Left forelimb (tissue), 1 donor: ENCODE measurements around the gene CRTAC1.

Experiments
- DNase-seq: peaks from one replicate; pipeline ENCODE4 v3.0.0-alpha.2; 2018; ENCODE audit warnings: low spot score

The CRTAC1 gene

GRCh38 chr10:97923476-97923875, 106.9 kb downstream of the CRTAC1 start:
- DNase-seq, result no peak

GRCh38 chr10:97923057-97923456, 107.4 kb downstream of the CRTAC1 start:
- no peak for DNase-seq

GRCh38 chr10:97922022-97922758, 108.2 kb downstream of the CRTAC1 start:
- no peak for DNase-seq

GRCh38 chr10:97921581-97922021, 108.8 kb downstream of the CRTAC1 start:
- DNase-seq, result no peak

- DNase-seq, result no peak
Observed at GRCh38 chr10:97920865-97921264, 109.6 kb downstream of the CRTAC1 start.

GRCh38 chr10:97919012-97919411, 111.4 kb downstream of the CRTAC1 start:
- no peak for DNase-seq

- DNase-seq, result no peak
Observed at GRCh38 chr10:97916586-97916985, 113.8 kb downstream of the CRTAC1 start.

- DNase-seq, result no peak
Observed at GRCh38 chr10:97915346-97916131, 114.9 kb downstream of the CRTAC1 start.

GRCh38 chr10:97914837-97915211, 115.6 kb downstream of the CRTAC1 start:
- DNase-seq, result peak; percentile 68

- DNase-seq, result no peak
Observed at GRCh38 chr10:97914171-97914836, 116.1 kb downstream of the CRTAC1 start.

GRCh38 chr10:97913614-97914013, 116.8 kb downstream of the CRTAC1 start:
- no peak for DNase-seq

GRCh38 chr10:97913193-97913592, 117.2 kb downstream of the CRTAC1 start:
- no peak for DNase-seq

GRCh38 chr10:97911217-97911616, 119.2 kb downstream of the CRTAC1 start:
- no peak for DNase-seq

- DNase-seq, result no peak
Observed at GRCh38 chr10:97910661-97911060, 119.8 kb downstream of the CRTAC1 start.

GRCh38 chr10:97907830-97908229, 122.6 kb downstream of the CRTAC1 start:
- DNase-seq, result no peak

- no peak for DNase-seq
Observed at GRCh38 chr10:97907211-97907610, 123.2 kb downstream of the CRTAC1 start.

GRCh38 chr10:97905276-97905675, 125.1 kb downstream of the CRTAC1 start:
- no peak for DNase-seq

- no peak for DNase-seq
Observed at GRCh38 chr10:97904576-97904975, 125.8 kb downstream of the CRTAC1 start.

GRCh38 chr10:97904018-97904381, 126.4 kb downstream of the CRTAC1 start:
- no peak for DNase-seq

GRCh38 chr10:97903128-97904017, 127.0 kb downstream of the CRTAC1 start:
- no peak for DNase-seq

- DNase-seq, result no peak
Observed at GRCh38 chr10:97901381-97901780, 129.0 kb downstream of the CRTAC1 start.

GRCh38 chr10:97898429-97898828, 132.0 kb downstream of the CRTAC1 start:
- DNase-seq, result no peak
